ENCODE measurements around the gene ERH. TPM values are rescaled to one million over a fixed set of nuclear protein-coding genes. Genes with fewer than 3 reads are reported as not detected.

Gene ERH
- total RNA-seq, 1 donor from 2014 or later, result 109 TPM

GRCh38 chr14:69358966-69359365 lies 39.1 kb downstream of the ERH start:
- DNase-seq (ENCODE audit: low spot score), result no peak
- intact Hi-C loops (cut with DNase I), result no loop called here

- DNase-seq (ENCODE audit: low spot score), result no peak
- intact Hi-C loops (cut with DNase I), result no loop called here
These were observed 39.7 kb downstream of the ERH start for GRCh38 chr14:69358233-69358963.

- intact Hi-C loops (cut with DNase I), result no loop called here
- no peak for DNase-seq (ENCODE audit: low spot score)
These were observed 40.4 kb downstream of the ERH start for GRCh38 chr14:69357544-69358200.

GRCh38 chr14:69356903-69357543 lies 41.1 kb downstream of the ERH start:
- DNase-seq (ENCODE audit: low spot score), result no peak
- intact Hi-C loops (cut with DNase I), result no loop called here

- intact Hi-C loops (cut with DNase I), result no loop called here
- DNase-seq (ENCODE audit: low spot score), result no peak
These were observed 42.4 kb downstream of the ERH start for GRCh38 chr14:69355607-69356281.

- intact Hi-C loops (cut with DNase I), result no loop called here
- DNase-seq (ENCODE audit: low spot score), result no peak
These were observed 42.9 kb downstream of the ERH start for GRCh38 chr14:69355154-69355597.

DNA sequence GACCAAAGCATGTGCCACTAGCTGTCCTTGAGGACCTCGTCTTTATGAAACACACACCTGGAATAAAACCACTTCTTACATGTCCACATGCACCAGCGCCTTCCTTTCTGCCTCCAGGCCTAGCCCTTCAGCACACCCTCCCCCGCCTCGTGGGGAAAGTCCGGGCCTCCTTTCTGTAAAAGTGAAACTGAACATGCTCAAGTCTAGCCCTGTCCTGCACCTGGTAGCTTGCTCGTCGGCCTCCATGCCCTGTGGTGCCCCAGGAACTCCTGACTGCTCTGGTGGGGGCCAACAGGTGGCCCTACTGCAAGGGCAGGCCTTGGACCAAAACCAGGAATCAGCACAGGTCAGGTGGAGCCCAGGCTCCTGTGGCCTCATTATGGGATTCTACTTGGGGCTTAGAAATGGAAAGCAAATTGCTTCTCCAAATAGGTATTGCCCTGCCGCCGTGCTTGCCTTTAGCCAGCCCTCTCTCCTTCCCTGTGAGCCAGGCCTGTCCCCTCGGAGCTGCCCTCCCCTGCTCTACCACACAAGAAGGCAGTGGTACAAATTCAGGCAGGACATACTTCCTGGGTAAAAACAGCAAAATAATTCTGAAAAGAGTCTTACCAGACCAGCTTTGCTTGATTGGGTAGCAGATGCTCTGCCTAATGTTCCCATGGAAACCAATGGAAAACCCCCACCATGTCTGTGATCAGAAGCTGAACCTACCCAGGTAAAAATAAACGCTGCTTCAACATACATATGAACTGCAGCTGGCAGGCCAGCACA lies 43.5 kb downstream of the ERH start:
- no peak for DNase-seq (ENCODE audit: low spot score)
- intact Hi-C loops (cut with DNase I), result no loop called here

- intact Hi-C loops (cut with DNase I), result no loop called here
- no peak for DNase-seq (ENCODE audit: low spot score)
These were observed 44.9 kb downstream of the ERH start for GRCh38 chr14:69353168-69353567.

DNA sequence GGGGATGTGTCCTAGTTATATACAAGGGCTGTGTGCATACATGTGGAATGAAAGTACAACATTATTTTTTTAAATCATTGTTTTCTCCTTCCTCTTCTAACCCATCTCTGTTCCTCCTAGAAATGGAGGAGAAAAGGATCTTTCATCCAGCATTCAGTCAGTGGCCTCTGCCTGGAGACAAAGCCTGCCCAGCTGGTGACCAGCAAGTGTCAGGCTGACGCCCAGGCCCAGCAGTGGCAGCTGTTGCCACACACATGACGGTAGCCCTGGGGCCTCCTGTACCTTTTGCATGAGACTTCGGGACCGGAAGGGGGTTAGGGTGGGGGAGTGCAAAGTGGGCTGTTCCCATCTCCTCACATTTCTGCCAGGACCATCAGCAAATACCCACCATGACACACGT lies 46.2 kb downstream of the ERH start:
- intact Hi-C loops (cut with DNase I), result no loop called here

GRCh38 chr14:69351385-69351784 lies 46.7 kb downstream of the ERH start:
- DNase-seq (ENCODE audit: low spot score), result no peak
- intact Hi-C loops (cut with DNase I), result no loop called here

More for the DNA sequence above, 46.2 kb downstream of the ERH start:
- DNase-seq (ENCODE audit: low spot score), result no peak

GRCh38 chr14:69350892-69351291 lies 47.2 kb downstream of the ERH start:
- DNase-seq (ENCODE audit: low spot score), result no peak

DNA sequence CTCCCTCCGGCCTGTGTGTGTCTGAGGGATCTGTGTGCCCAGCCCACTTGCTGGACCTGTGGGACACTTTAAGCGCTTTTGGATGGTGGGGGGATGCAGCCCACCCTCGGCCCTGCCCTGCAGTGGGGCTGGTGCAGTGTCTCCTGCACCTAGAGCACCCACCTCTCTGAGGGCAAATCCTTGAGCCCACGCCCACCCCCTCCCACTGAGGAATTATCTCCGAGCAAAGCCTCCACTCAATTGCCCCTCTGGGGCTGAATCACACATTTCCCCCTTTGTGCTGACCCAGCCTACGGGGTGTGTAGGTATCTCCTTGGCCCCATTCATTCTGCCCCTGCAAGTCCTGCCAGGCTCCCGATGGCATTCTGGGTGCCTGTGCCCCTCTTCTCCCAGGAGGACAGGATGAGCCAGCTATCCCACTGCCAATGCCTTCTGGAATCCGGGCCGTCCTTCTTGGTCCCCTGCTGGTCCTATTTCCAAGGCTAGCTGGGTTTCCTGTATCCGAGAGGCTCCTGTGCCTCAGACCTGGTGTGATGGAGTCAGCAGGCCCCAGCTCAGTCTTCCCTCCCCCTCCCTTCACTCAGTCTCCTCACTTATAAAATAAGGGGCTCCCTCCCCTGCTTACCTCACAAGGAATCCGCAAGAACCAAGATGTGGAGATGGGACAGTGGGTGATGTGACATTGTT lies 48.9 kb downstream of the ERH start:
- no peak for DNase-seq (ENCODE audit: low spot score)
- intact Hi-C loops (cut with DNase I), result loop anchor here (5.0 kb wide), 1 partner anchor 87 kb away; the partner anchor contains the start of gene GALNT16

More at GRCh38 chr14:69350892-69351291, 47.2 kb downstream of the ERH start:
- intact Hi-C loops (cut with DNase I), result no loop called here

DNA sequence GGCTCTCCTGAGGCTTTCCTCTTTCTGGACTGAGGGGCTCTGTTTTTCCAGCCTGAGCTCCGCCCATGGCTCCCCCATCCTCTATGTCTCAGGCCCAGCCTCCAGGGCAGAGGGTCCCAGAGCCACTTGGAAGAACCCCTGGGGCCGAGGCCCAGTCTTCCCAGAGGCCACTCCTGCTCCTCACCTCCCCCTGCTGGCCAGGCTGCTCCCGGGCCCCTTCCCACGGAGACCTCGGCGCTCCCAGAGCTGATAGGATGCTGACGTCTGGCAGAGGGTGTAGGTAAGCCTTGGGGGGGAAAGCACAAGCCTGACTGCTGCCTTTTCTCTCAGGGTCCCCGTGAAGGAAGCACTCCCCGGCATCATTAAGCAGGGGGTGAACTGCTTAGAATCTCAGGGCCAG lies 51.4 kb downstream of the ERH start:
- DNase-seq (ENCODE audit: low spot score), result no peak
- intact Hi-C loops (cut with DNase I), result loop anchor here (5.0 kb wide), 1 partner anchor 84 kb away; the partner anchor contains the start of gene GALNT16

DNA sequence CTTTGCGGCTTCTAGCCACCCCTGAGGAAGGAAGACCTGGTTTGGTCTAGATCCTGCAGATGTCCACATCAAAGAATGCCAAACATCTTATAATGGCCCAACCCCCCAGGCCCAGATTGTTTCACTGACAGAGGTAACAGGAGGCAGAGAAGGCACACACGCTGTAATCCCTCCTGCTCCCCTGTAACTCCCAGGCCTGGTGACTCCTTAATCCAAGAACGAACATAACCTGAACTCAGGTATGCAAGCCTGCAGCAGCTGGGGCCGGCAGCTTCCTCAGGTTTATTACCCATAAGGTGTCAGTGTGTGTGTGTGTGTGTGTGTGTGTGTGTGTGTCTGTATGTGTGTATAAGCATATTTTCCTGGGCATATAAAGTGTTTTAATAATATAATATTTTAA lies 52.7 kb downstream of the ERH start:
- no peak for DNase-seq (ENCODE audit: low spot score)
- intact Hi-C loops (cut with DNase I), result loop anchor here (5.0 kb wide), 1 partner anchor 83 kb away; the partner anchor contains the start of gene GALNT16

- no peak for DNase-seq (ENCODE audit: low spot score)
- intact Hi-C loops (cut with DNase I), result no loop called here
These were observed 53.9 kb downstream of the ERH start for GRCh38 chr14:69344171-69344570.

DNA sequence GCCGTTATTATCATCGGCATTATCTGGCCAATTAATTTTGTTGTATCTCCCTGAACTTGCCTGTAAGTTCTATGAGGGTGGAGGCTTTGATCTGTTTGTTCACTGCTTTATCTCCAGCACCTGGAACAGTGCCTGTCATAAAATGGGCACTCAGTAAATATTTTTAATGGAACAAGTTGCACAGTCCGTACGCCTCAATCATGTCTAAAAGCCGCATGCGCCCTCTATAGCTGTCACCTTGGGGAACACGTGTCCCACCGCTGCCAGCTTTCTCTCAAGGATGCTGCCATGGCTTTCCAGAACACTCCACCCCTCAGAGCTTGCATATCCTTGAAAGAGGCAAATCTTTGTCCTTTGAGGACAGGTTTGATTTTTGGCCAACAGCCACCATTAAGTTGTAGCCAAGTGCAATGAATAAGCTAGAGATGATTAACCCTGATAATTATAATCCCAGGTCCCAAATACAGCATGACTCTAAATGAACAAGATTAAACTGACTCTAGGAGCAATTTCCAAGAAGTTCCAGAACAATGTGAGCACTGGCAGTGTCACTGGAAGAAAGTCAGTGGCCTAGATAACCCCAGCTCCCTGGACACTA lies 55.1 kb downstream of the ERH start:
- intact Hi-C loops (cut with DNase I), result no loop called here

DNA sequence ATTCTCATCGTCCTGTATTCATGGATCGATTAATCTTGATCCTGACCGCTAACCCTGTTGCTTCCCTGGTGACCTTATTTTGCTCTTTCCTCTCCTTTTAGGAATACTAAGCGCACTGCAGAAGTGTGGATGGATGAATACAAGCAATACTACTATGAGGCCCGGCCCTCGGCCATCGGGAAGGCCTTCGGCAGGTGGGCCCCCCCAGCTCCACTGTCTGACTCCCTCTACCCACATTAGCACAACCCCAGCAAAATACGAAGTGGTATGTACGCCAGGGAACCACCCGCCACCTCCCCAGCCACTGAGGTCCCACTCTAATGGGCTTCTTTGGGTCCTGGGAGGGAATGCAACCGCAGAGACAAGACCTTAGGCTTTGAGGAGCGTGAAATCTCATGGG lies 58.7 kb downstream of the ERH start:
- DNase-seq (ENCODE audit: low spot score), result no peak
- intact Hi-C loops (cut with DNase I), result no loop called here

More for the DNA sequence above, 55.1 kb downstream of the ERH start:
- DNase-seq (ENCODE audit: low spot score), result no peak

DNA sequence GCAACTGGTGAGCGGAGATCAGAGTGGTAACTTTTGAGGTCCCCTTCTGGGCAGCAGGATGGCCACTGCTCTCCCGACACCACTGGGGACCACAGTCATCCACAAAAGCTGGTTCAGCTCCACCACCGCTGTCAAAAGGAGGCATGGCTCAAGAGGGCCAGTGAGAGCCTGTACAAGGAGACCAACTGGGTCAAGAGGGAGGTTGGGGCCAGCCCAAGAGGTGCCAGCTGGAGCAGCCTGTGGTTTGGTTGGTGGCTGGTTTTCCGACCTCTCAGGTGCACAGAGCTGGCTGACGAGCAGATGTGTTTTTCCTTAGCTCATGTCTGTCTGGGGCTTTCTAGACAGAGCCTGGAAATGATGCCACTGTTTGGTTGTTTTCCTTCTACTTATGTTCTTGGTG lies 60.1 kb downstream of the ERH start:
- intact Hi-C loops (cut with DNase I), result no loop called here
- no peak for DNase-seq (ENCODE audit: low spot score)

Measured in cardiac septum (tissue), 1 donor.